NCI-H69 (cell line): ENCODE data around the gene SLIT3.

Source experiments
- DNase-seq: peaks from one replicate; lab custom pipeline; 2025; lab: John Stamatoyannopoulos, UW

Gene SLIT3

GRCh38 chr5:169104937-169105494, 195.9 kb downstream of the SLIT3 start:
- DNase-seq: no peak

GRCh38 chr5:169103586-169104181, 197.3 kb downstream of the SLIT3 start:
- no peak for DNase-seq

- DNase-seq: no peak
Observed at GRCh38 chr5:169101966-169102365, 199.0 kb downstream of the SLIT3 start.

GRCh38 chr5:169100735-169101075, 200.2 kb downstream of the SLIT3 start:
- no peak for DNase-seq

- DNase-seq: no peak
Observed at GRCh38 chr5:169099801-169100734, 200.9 kb downstream of the SLIT3 start.

GRCh38 chr5:169098331-169099121, 202.4 kb downstream of the SLIT3 start:
- DNase-seq: no peak

GRCh38 chr5:169097374-169098326, 203.3 kb downstream of the SLIT3 start:
- no peak for DNase-seq

- no peak for DNase-seq
Observed at GRCh38 chr5:169095976-169096375, 205.0 kb downstream of the SLIT3 start.

GRCh38 chr5:169095410-169095960, 205.5 kb downstream of the SLIT3 start:
- DNase-seq: peak; percentile 10

GRCh38 chr5:169094586-169095409, 206.1 kb downstream of the SLIT3 start:
- no peak for DNase-seq

GRCh38 chr5:169091396-169091980, 209.5 kb downstream of the SLIT3 start:
- DNase-seq: no peak

GRCh38 chr5:169089343-169089742, 211.6 kb downstream of the SLIT3 start:
- DNase-seq: no peak

GRCh38 chr5:169088028-169088725, 212.8 kb downstream of the SLIT3 start:
- DNase-seq: no peak

- DNase-seq: no peak
Observed at GRCh38 chr5:169085636-169086035, 215.3 kb downstream of the SLIT3 start.

GRCh38 chr5:169085212-169085611, 215.7 kb downstream of the SLIT3 start:
- no peak for DNase-seq

GRCh38 chr5:169084775-169085174, 216.2 kb downstream of the SLIT3 start:
- DNase-seq: no peak

- DNase-seq: peak; percentile 71
Observed at GRCh38 chr5:169083394-169084018, 217.4 kb downstream of the SLIT3 start.

GRCh38 chr5:169081000-169081724, 219.8 kb downstream of the SLIT3 start:
- DNase-seq: peak; percentile 8
